ENCODE results near the gene UMODL1. TPM values are rescaled to one million over a fixed set of nuclear protein-coding genes. Genes with fewer than 3 reads are reported as not detected.
A peak's percentile ranks its signal among the peaks of the same experiment; 100 is the strongest.

The UMODL1 gene
- total RNA-seq, 2 experiments from 2014 or later, result not detected

DNA sequence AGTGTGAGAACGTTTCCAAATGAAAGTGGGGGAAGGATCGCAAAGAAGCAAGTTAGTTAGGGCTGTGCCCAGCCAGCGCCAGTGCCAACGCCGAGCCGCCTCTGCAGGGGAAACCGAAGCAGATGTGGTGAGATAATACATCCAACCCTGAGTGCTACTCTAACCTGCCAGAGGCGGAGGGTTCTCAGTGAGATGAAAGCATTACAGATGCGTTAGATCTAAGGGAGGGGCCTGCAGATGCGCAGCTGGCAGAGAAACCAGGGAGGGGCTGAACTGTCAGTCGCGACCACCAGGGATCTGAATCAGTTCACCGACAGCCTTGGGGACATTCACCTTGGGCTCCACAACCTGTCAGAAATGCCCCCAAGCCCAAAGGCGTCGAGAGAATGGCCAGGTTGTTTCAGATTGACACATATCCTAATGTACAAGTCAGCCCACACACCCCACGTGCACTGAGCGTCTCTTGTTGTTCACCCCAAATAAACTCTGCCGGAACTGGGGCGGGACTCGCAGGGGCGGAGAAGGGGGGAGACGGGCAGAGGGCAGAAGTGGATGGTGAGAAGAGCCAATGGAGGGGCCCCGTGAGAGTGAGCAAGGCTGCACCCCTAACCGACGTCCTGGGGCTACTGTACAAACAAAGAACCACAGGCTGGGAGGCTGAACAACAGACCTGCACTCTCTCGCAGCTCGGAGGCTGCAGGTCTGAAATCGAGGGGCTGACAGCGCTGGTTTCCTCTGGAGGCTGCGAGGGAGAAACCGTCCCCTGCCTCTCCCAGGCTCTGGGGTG, 8.7 kb upstream of the UMODL1 start:
- TF ChIP-seq, protein P1, sequence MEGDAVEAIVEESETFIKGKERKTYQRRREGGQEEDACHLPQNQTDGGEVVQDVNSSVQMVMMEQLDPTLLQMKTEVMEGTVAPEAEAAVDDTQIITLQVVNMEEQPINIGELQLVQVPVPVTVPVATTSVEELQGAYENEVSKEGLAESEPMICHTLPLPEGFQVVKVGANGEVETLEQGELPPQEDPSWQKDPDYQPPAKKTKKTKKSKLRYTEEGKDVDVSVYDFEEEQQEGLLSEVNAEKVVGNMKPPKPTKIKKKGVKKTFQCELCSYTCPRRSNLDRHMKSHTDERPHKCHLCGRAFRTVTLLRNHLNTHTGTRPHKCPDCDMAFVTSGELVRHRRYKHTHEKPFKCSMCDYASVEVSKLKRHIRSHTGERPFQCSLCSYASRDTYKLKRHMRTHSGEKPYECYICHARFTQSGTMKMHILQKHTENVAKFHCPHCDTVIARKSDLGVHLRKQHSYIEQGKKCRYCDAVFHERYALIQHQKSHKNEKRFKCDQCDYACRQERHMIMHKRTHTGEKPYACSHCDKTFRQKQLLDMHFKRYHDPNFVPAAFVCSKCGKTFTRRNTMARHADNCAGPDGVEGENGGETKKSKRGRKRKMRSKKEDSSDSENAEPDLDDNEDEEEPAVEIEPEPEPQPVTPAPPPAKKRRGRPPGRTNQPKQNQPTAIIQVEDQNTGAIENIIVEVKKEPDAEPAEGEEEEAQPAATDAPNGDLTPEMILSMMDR (IDR thresholded peaks at IDR 0.05), result no peak
- peak overlapping the region; percentile 71 for H3K4me3 Mint-ChIP-seq
- H3K27me3 Mint-ChIP-seq, result no peaks in the 10 kb centered on the region
- H3K27ac Mint-ChIP-seq, result peak overlapping the region; percentile 95
- H3K4me1 Mint-ChIP-seq (ENCODE audit: low read depth), result peaks cover 44% of the 10 kb centered on the region
- ChIA-PET CTCF (interaction anchor here (3.1 kb wide), 1 partner anchor 45 kb away, joined by 16 read pairs; no protein-coding TSS in a partner anchor), POLR2A (interaction anchor here (1.6 kb wide), 1 partner anchor 56 kb away, joined by 4 read pairs; no protein-coding TSS in a partner anchor)
- no peaks in the 10 kb centered on the region for H3K9me3 Mint-ChIP-seq
- intact Hi-C loops (cut with micrococcal nuclease), result loop anchor here (2.0 kb wide), 1 partner anchor 52 kb away; the partner anchor contains the start of gene ZBTB21
- peak; percentile 68 for ATAC-seq
- peak; percentile 95 for DNase-seq
- no peaks in the 10 kb centered on the region for H3K36me3 Mint-ChIP-seq (ENCODE audit: low read depth)

DNA sequence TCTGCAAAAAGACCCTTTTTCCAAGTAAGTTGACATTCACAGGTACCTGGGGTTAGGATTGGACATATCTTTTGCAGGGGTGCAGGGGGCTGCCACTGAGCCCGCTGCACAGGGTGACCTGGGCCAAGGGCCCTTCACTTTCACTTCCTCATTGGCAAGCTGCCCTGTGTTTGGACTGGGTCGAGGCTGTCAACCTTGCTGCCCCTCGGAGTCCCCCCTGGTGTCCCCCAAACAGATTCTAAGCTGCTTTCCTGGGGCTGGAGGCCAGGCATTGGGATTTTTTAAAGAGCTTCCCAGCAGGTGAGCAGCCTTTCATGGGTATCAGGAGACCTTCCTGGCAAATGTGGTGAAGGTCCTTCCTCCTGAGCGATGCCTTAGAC, 7.9 kb upstream of the UMODL1 start:
- intact Hi-C loops (cut with micrococcal nuclease), result loop anchor here (2.0 kb wide), 1 partner anchor 52 kb away; the partner anchor contains the start of gene ZBTB21
- H3K27me3 Mint-ChIP-seq, result no peaks in the 10 kb centered on the region
- H3K4me1 Mint-ChIP-seq (ENCODE audit: low read depth), result peaks cover 44% of the 10 kb centered on the region
- DNase-seq, result peak; percentile 26
- POLR2A ChIA-PET, result interaction anchor here (0.5 to 1.8 kb wide), 5 partner anchors 9 to 184 kb away, joined by 3 to 5 read pairs (median 4); partner anchors contain the start of gene PRDM15
- no peak for ATAC-seq
- TF ChIP-seq, protein P1 (IDR thresholded peaks at IDR 0.05), result no peak
- peak overlapping the region; percentile 95 for H3K27ac Mint-ChIP-seq
- H3K9me3 Mint-ChIP-seq, result no peaks in the 10 kb centered on the region
- CTCF ChIA-PET, result interaction anchor here (1.6 to 3.1 kb wide), 3 partner anchors 11 to 54 kb away, joined by 4 to 16 read pairs (median 6); no protein-coding TSS in a partner anchor
- no peaks in the 10 kb centered on the region for H3K36me3 Mint-ChIP-seq (ENCODE audit: low read depth)
- H3K4me3 Mint-ChIP-seq, result peak overlapping the region; percentile 71

- H3K4me3 Mint-ChIP-seq, result peak overlapping the region; percentile 71
Measured at GRCh38 chr21:42063571-42064521, 7.3 kb upstream of the UMODL1 start.

GRCh38 chr21:42066521-42066920, 4.6 kb upstream of the UMODL1 start:
- H3K27ac Mint-ChIP-seq, result peak overlapping the region; percentile 8
- H3K36me3 Mint-ChIP-seq (ENCODE audit: low read depth), result no peaks in the 10 kb centered on the region
- ATAC-seq, result no peak
- TF ChIP-seq, protein P1 (IDR thresholded peaks at IDR 0.05), result no peak
- CTCF ChIA-PET, result interaction anchor here (1.1 kb wide), 1 partner anchor 42 kb away, joined by 4 read pairs; no protein-coding TSS in a partner anchor
- H3K4me3 Mint-ChIP-seq, result no peak overlapping the region
- no peak for DNase-seq
- no peaks in the 10 kb centered on the region for H3K27me3 Mint-ChIP-seq
- H3K9me3 Mint-ChIP-seq, result no peaks in the 10 kb centered on the region
- H3K4me1 Mint-ChIP-seq (ENCODE audit: low read depth), result peaks cover 38% of the 10 kb centered on the region
- POLR2A ChIA-PET, result no interaction called here
- intact Hi-C loops (cut with micrococcal nuclease), result no loop called here

More at GRCh38 chr21:42063571-42064521, 7.3 kb upstream of the UMODL1 start:
- H3K4me1 Mint-ChIP-seq (ENCODE audit: low read depth), result peaks cover 44% of the 10 kb centered on the region
- ChIA-PET CTCF (interaction anchor here (1.6 to 3.1 kb wide), 3 partner anchors 12 to 54 kb away, joined by 4 to 16 read pairs (median 6); no protein-coding TSS in a partner anchor), POLR2A (interaction anchor here (0.5 to 1.8 kb wide), 5 partner anchors 8 to 185 kb away, joined by 3 to 5 read pairs (median 4); partner anchors contain the start of gene PRDM15)
- H3K27me3 Mint-ChIP-seq, result no peaks in the 10 kb centered on the region
- no peaks in the 10 kb centered on the region for H3K9me3 Mint-ChIP-seq
- TF ChIP-seq, protein P1 (IDR thresholded peaks at IDR 0.05), result no peak
- intact Hi-C loops (cut with micrococcal nuclease), result loop anchor here (2.0 kb wide), 1 partner anchor 53 kb away; the partner anchor contains the start of gene ZBTB21
- ATAC-seq, result peak; percentile 68
- H3K36me3 Mint-ChIP-seq (ENCODE audit: low read depth), result no peaks in the 10 kb centered on the region
- H3K27ac Mint-ChIP-seq, result peak overlapping the region; percentile 95
- DNase-seq, result peak; percentile 85

Data from activated CD8-positive, alpha-beta T cell treated with anti-CD3 and anti-CD28 coated beads for 36 hours (primary cell).